Erythroblast (primary cell): ENCODE measurements around the gene ZBTB7B.

Source experiments
- GATA1 ChIP-seq: IDR thresholded peaks from 2 replicates; pipeline ENCODE4 v1.6.1; 2011; ENCODE audit warnings: low read depth, mild to moderate bottlenecking, control low read depth, low read length, moderate library complexity
- POLR2A ChIP-seq: IDR thresholded peaks from 2 replicates; pipeline ENCODE4 v1.6.1; 2011; ENCODE audit warnings: mild to moderate bottlenecking, low read length

GRCh38 chr1:155048449-155049334, 46.1 kb downstream of the ZBTB7B start:
- TF ChIP-seq POLR2A (no peak), GATA1 (no peak)
